H9 (cell line): ENCODE results near the gene SYDE1. TPM values are rescaled to one million over a fixed set of nuclear protein-coding genes. Genes with fewer than 3 reads are reported as not detected.

Experiments used
- DNase-seq: peaks from one replicate; pipeline ENCODE4 v3.0.0-alpha.2; 2017
- H2AFZ ChIP-seq: one replicate; pipeline ENCODE4 v1.6.1; 2013; ENCODE audit warnings: mild to moderate bottlenecking, low read length, control low read depth, moderate library complexity
- H2AK5ac ChIP-seq: 2 replicates; pipeline ENCODE4 v1.6.1; 2013; ENCODE audit warnings: low read length, control low read depth, mixed read lengths; ENCODE audit not compliant: insufficient read length
- H2BK120ac ChIP-seq: one replicate; pipeline ENCODE4 v1.6.1; 2013; ENCODE audit warnings: low read depth, mild to moderate bottlenecking, low read length, control low read depth, inconsistent platforms; ENCODE audit not compliant: poor library complexity, severe bottlenecking
- H2BK12ac ChIP-seq: 2 replicates; pipeline ENCODE4 v1.6.1; 2013; ENCODE audit warnings: low read length, control low read depth, mixed read lengths, low read depth; ENCODE audit not compliant: insufficient read length
- H2BK15ac ChIP-seq: 2 replicates; pipeline ENCODE4 v1.6.1; 2013; ENCODE audit warnings: low read depth, low read length, control low read depth
- H2BK20ac ChIP-seq: one replicate; pipeline ENCODE4 v1.6.1; 2013; ENCODE audit warnings: low read depth, mild to moderate bottlenecking, low read length, control low read depth, inconsistent platforms; ENCODE audit not compliant: poor library complexity, severe bottlenecking
- H2BK5ac ChIP-seq: 2 replicates; pipeline ENCODE4 v1.6.1; 2013; ENCODE audit warnings: low read length, control low read depth, mixed read lengths; ENCODE audit not compliant: insufficient read length
- H3K14ac ChIP-seq: 2 replicates; pipeline ENCODE4 v1.6.1; 2013; ENCODE audit warnings: low read length, control low read depth; ENCODE audit not compliant: insufficient read depth
- H3K18ac ChIP-seq: 2 replicates; pipeline ENCODE4 v1.6.1; 2013; ENCODE audit warnings: low read depth, mild to moderate bottlenecking, mixed read lengths, low read length, control low read depth; ENCODE audit not compliant: insufficient read length
- H3K23ac ChIP-seq: 2 replicates; pipeline ENCODE4 v1.6.1; 2013; ENCODE audit warnings: low read length, control low read depth, mixed read lengths, low read depth; ENCODE audit not compliant: insufficient read length
- H3K23me2 ChIP-seq: 2 replicates; pipeline ENCODE4 v1.6.1; 2013; ENCODE audit warnings: low read depth, mild to moderate bottlenecking, mixed read lengths, low read length, control low read depth; ENCODE audit not compliant: insufficient read length, poor library complexity, severe bottlenecking
- H3K27ac ChIP-seq: 2 replicates; pipeline ENCODE4 v1.5.1; 2013; ENCODE audit warnings: low read length, control low read depth, mixed read lengths, low read depth; ENCODE audit not compliant: insufficient read length
- H3K27me3 ChIP-seq: 2 replicates; pipeline ENCODE4 v1.6.1; 2013; ENCODE audit warnings: low read length, control low read depth, inconsistent platforms; ENCODE audit not compliant: insufficient read depth
- H3K4ac ChIP-seq: 2 replicates; pipeline ENCODE4 v1.6.1; 2013; ENCODE audit warnings: low read depth, mild to moderate bottlenecking, control low read depth, inconsistent platforms, low read length, moderate library complexity
- H3K4me1 ChIP-seq: 2 replicates; pipeline ENCODE4 v1.6.1; 2013; ENCODE audit warnings: low read length, control low read depth, inconsistent platforms; ENCODE audit not compliant: insufficient read depth
- H3K4me2 ChIP-seq: 2 replicates; pipeline ENCODE4 v1.6.1; 2013; ENCODE audit warnings: low read length, control low read depth, mixed read lengths; ENCODE audit not compliant: insufficient read length, insufficient read depth
- H3K56ac ChIP-seq: 2 replicates; pipeline ENCODE4 v1.6.1; 2013; ENCODE audit warnings: low read depth, mild to moderate bottlenecking, mixed read lengths, low read length, control low read depth; ENCODE audit not compliant: insufficient read length
- H3K79me1 ChIP-seq: 2 replicates; pipeline ENCODE4 v1.6.1; 2013; ENCODE audit warnings: low read depth, mild to moderate bottlenecking, moderate library complexity, low read length, control low read depth, inconsistent platforms; ENCODE audit not compliant: insufficient read depth, poor library complexity, severe bottlenecking
- H3K79me2 ChIP-seq: 2 replicates; pipeline ENCODE4 v1.6.1; 2013; ENCODE audit warnings: low read length, control low read depth, inconsistent platforms; ENCODE audit not compliant: insufficient read depth
- H3K9ac ChIP-seq: 2 replicates; pipeline ENCODE4 v1.6.1; 2013; ENCODE audit warnings: low read length, control low read depth, mixed read lengths; ENCODE audit not compliant: insufficient read length; ENCODE audit errors: extremely low read depth
- H3K9me3 ChIP-seq: one replicate; pipeline ENCODE4 v1.6.1; 2013; ENCODE audit warnings: low read depth, low read length, inconsistent platforms; ENCODE audit not compliant: control insufficient read depth
- H3T11ph ChIP-seq: one replicate; pipeline ENCODE4 v1.6.1; 2013; ENCODE audit warnings: mild to moderate bottlenecking, low read length, control low read depth, inconsistent platforms
- H4K20me1 ChIP-seq: one replicate; pipeline ENCODE4 v1.6.1; 2013; ENCODE audit not compliant: control insufficient read depth, insufficient read length, insufficient read depth
- H4K5ac ChIP-seq: 2 replicates; pipeline ENCODE4 v1.6.1; 2013; ENCODE audit warnings: low read depth, mild to moderate bottlenecking, mixed read lengths, low read length, control low read depth; ENCODE audit not compliant: insufficient read length
- H4K8ac ChIP-seq: replicated peaks from 2 replicates; pipeline ENCODE4 v1.6.1; 2013; ENCODE audit warnings: low read length, control low read depth, mixed read lengths, low read depth; ENCODE audit not compliant: insufficient read length
- H4K91ac ChIP-seq: 2 replicates; pipeline ENCODE4 v1.6.1; 2013; ENCODE audit warnings: low read depth, mild to moderate bottlenecking, moderate library complexity, mixed read lengths, low read length, control low read depth; ENCODE audit not compliant: insufficient read length
- H3K27ac Mint-ChIP-seq, 3 experiments: 2 replicates in 2 of 3; 3 replicates in 1 of 3; pipeline ENCODE4 v1.8.0; 2020 to 2021; ENCODE audit warnings: mixed read lengths in 3 of 3, mild to moderate bottlenecking in 1 of 3, moderate library complexity in 1 of 3
- H3K27me3 Mint-ChIP-seq: 2 replicates; pipeline ENCODE4 v1.8.0; 2021; ENCODE audit warnings: low read depth, mild to moderate bottlenecking, moderate library complexity, mixed read lengths
- H3K36me3 Mint-ChIP-seq, 3 experiments: 2 replicates in 2 of 3; 3 replicates in 1 of 3; pipeline ENCODE4 v1.8.0; 2020 to 2021; ENCODE audit warnings: low read depth in 3 of 3, mixed read lengths in 3 of 3; ENCODE audit not compliant: insufficient read depth in 1 of 3
- H3K4me1 Mint-ChIP-seq, 2 experiments: 2 replicates each; pipeline ENCODE4 v1.8.0; 2020; ENCODE audit warnings: mixed read lengths in 2 of 2
- H3K4me3 Mint-ChIP-seq, 2 experiments: 2 replicates in 1 of 2; 3 replicates in 1 of 2; pipeline ENCODE4 v1.8.0; 2020 to 2021; ENCODE audit warnings: mild to moderate bottlenecking in 2 of 2, mixed read lengths in 2 of 2, moderate library complexity in 1 of 2
- H3K9me3 Mint-ChIP-seq, 2 experiments: 2 replicates in 1 of 2; 3 replicates in 1 of 2; pipeline ENCODE4 v1.8.0; 2020; ENCODE audit warnings: mild to moderate bottlenecking in 2 of 2, mixed read lengths in 2 of 2, moderate library complexity in 1 of 2
- WGBS: extraction: QIAGEN DNeasy Blood & Tissue Kit; methylation state at CpG from one replicate; pipeline ENCODE4 v1.1.7; 2013; ENCODE audit warnings: missing lambda C conversion rate, low lambda C conversion rate, mixed read lengths; ENCODE audit not compliant: insufficient read length; ENCODE audit errors: extremely low coverage; 5-methylcytosine and 5-hydroxymethylcytosine counted together
- total RNA-seq: library from RNA; stranded (reverse); gene quantifications from 2 replicates; pipeline ENCODE4 v1.2.1, GENCODE V29; 2021
- TF ChIP-seq, protein P1 (sequence below): fragments of 200-600 bp; sonication (generic); conservative IDR thresholded peaks from 3 replicates; pipeline ENCODE4 v1.8.0; 2021; ENCODE audit warnings: antibody characterized with exemption, mild to moderate bottlenecking

Gene SYDE1
- total RNA-seq, 1 experiment from 2014 or later = 21.4 TPM

DNA sequence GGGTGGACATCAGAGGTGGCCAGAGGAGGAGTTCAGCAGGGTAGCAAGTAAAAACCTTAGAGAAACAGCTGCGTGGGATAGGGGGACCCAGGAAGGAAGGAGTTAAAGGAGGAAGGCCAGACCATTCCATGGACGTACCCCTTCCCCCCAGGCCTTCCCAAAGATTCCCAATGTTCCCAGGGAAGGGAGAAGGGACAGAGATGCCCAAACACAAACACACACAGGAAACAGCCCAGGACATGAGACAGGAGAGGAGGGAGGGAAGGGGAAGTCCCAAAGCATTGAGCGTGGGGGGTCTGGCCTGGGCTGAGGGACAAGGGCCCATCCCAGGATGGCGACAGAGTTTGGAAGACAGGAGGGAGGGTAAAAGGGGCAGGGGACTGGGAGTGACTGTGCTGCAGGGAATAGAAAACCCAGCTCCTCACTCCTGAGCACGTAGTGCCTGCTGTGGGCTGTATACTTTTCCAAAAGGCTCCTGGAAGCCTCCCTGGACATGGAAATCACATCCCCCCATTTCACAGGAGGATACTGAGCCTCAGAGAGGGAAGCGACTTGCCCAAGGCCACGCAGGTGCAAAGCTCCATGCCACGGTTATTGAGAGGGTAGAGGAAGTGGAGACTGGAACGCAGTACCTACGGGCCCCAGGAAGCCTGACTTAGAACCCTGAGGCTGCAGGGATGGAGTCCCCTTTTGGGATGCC, 1.1 kb downstream of the SYDE1 start:
- H4K5ac ChIP-seq = no peak overlapping the region
- no peak overlapping the region for H2AK5ac ChIP-seq
- no peak overlapping the region for H2BK120ac ChIP-seq
- WGBS = no CpG with 5 or more reads among the region's 10 CpGs
- no peak overlapping the region for H2BK15ac ChIP-seq
- peaks cover 25 to 40% (median 36%) of the 10 kb centered on the region in 3 experiments for H3K36me3 Mint-ChIP-seq
- H3K4me1 Mint-ChIP-seq = peaks cover 15 to 17% of the 10 kb centered on the region in 2 experiments
- H3K27ac ChIP-seq = no peak overlapping the region
- H3K4ac ChIP-seq = no peak overlapping the region
- peak overlapping the region; percentile 78 to 87 for H3K4me3 Mint-ChIP-seq
- H3K56ac ChIP-seq = no peak overlapping the region
- no peak overlapping the region for H4K8ac ChIP-seq
- H2BK20ac ChIP-seq = no peak overlapping the region
- peaks cover 10% of the 10 kb centered on the region for H3K23me2 ChIP-seq
- peaks cover 1% of the 10 kb centered on the region; the same call in 1 of the 2 replicates for H3K27me3 Mint-ChIP-seq
- no peaks in the 10 kb centered on the region for H3K9me3 ChIP-seq
- no peak for DNase-seq
- no peak overlapping the region for H2BK12ac ChIP-seq
- no peak overlapping the region for H3K14ac ChIP-seq
- TF ChIP-seq, protein P1, sequence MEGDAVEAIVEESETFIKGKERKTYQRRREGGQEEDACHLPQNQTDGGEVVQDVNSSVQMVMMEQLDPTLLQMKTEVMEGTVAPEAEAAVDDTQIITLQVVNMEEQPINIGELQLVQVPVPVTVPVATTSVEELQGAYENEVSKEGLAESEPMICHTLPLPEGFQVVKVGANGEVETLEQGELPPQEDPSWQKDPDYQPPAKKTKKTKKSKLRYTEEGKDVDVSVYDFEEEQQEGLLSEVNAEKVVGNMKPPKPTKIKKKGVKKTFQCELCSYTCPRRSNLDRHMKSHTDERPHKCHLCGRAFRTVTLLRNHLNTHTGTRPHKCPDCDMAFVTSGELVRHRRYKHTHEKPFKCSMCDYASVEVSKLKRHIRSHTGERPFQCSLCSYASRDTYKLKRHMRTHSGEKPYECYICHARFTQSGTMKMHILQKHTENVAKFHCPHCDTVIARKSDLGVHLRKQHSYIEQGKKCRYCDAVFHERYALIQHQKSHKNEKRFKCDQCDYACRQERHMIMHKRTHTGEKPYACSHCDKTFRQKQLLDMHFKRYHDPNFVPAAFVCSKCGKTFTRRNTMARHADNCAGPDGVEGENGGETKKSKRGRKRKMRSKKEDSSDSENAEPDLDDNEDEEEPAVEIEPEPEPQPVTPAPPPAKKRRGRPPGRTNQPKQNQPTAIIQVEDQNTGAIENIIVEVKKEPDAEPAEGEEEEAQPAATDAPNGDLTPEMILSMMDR = no peak
- H4K20me1 ChIP-seq = no peaks in the 10 kb centered on the region
- no peak overlapping the region for H3T11ph ChIP-seq
- peaks cover 11 to 17% of the 10 kb centered on the region in 2 experiments for H3K9me3 Mint-ChIP-seq
- H3K79me2 ChIP-seq = no peaks in the 10 kb centered on the region
- no peaks in the 10 kb centered on the region; the same call in 1 of the 2 replicates for H3K4me1 ChIP-seq
- H3K27ac Mint-ChIP-seq = peak overlapping the region; percentile 65 to 91 (median 85)
- peak overlapping the region; percentile 73 for H3K4me2 ChIP-seq
- H3K27me3 ChIP-seq = no peaks in the 10 kb centered on the region
- no peak overlapping the region for H4K91ac ChIP-seq
- H3K79me1 ChIP-seq = no peaks in the 10 kb centered on the region
- no peak overlapping the region for H2BK5ac ChIP-seq
- H3K18ac ChIP-seq = no peak overlapping the region
- no peak overlapping the region for H3K23ac ChIP-seq
- H3K9ac ChIP-seq = peak overlapping the region; percentile 5
- no peak overlapping the region for H2AFZ ChIP-seq
